HG02678 (cell line): Measurements from ENCODE around the gene RARRES2.
A peak's percentile ranks its signal among the peaks of the same experiment; 100 is the strongest.

Experiments
- ATAC-seq: cut with Tn5 transposase; IDR thresholded peaks from one replicate; pipeline ENCODE4 v1.9.1; 2021; ENCODE audit warnings: mild to moderate bottlenecking, moderate library complexity; ENCODE audit not compliant: unreplicated experiment

RARRES2 gene

GRCh38 chr7:150363370-150363769 is 21.9 kb upstream of the RARRES2 start:
- no peak for ATAC-seq

DNA sequence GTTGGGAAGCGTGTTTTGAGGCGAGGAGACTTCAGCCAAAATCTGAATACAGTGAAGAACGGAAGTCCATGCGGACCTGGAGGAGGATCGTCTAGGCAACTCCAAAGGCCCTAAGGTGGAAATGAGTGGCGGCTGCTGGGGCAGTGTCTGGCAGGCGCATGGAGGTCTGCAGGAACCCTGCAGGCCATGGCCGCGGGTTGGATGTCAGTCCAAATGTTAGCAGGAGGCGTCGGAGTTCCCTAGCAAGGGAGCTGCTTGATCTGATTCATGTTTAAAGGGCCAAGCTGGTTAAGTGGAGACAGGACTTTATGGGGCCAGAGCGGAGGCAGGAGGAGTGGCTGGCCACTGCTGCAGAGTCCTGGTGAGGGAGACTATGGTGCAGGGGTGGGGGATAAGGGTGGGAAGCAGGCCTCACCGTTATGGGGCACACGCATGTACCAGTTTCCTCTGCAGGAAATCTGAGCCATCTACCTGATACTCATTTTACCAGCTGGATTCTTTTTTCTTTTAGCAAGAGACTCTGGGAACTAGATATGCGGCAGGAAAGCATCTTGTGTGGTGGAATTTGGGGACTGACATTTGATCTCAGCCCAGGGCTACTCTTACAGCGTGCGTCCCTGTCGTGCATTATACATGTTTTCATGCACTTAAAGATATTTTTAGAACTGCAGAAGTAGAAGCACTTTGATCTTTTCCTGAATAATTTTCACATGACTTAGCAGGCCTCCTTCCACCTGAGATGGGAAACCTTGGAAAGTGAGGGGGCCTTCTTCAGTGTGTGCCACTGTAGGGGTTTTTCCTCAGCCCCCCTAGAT is 20.6 kb upstream of the RARRES2 start:
- ATAC-seq: no peak

DNA sequence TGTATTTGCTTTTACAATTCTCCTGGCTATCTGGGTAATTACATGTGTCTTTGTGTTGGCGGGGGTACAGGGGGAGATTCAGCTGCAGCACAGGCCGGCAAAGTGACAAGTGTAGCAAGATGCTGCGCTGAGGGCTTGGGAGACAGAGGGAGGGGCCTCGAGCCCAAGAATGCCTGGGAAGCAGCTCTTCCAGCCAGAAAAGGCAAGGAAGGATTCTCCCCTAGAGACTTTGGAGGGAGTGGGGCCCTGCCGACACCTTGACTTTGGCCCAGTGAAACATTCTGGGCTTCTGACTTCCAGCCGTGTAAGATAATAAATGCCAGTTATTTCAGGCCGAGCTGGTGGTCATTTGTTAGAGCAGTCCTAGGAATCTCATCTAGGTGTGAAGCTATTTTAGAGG is 20.0 kb upstream of the RARRES2 start:
- ATAC-seq: no peak

DNA sequence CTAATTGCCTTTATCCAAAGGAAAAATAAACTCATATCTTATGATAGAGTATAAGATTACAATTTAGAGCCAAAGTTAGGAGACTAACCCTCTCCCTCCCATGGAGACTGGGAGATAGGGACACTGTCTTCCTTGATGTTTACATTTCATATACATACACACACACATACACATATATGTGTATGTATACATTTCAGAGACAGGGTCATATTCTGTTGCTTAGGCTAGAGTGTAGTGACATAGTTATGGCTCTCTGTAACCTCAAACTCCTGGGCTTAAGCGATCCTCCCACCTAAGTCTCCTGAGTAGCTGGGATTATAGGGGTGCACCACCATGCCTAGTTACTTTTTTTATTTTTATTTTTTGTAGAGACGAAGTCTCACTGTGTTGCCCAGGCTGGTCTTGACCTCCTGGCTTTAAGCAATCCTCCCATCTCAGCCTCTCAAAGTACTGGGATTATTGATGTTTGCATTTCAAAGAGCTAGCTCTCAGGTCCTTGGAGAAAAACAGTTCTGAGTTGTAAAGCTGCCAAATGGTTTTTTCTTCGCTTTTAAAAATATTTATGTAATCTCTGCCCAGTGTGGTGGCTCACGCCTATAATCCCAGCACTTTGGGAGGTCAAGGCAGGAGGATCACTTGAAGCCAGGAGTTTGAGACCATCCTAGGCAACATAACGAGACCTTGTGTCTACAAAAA is 19.1 kb upstream of the RARRES2 start:
- no peak for ATAC-seq

DNA sequence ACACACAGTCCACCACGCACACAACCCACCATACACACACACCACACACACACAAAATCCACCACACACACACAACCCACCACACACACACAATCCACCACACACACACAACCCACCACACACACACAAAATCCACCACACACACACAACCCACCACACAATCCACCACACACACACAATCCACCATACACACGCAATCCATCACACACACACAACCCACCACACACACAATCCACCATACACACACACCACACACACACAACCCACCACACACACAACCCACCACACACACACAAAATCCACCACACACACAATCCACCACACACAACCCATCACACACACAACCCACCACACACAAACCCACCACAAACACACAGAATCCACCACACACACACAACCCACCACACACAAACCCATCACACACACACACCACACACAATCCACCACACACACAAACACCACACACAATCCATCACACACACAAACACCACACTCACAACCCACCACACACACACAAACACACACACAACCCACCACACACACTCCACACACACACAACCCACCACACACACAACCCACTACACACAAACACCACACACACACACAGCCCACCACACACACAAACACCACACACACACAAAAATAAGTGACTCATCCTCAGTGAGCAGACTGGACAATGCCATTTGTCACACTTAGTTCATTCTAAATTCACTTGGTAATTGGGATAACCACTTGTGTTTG is 18.4 kb upstream of the RARRES2 start:
- ATAC-seq: no peak

- no peak for ATAC-seq
Measured at GRCh38 chr7:150358988-150359621, 17.7 kb upstream of the RARRES2 start.

GRCh38 chr7:150358433-150358832 is 17.0 kb upstream of the RARRES2 start:
- ATAC-seq: no peak

DNA sequence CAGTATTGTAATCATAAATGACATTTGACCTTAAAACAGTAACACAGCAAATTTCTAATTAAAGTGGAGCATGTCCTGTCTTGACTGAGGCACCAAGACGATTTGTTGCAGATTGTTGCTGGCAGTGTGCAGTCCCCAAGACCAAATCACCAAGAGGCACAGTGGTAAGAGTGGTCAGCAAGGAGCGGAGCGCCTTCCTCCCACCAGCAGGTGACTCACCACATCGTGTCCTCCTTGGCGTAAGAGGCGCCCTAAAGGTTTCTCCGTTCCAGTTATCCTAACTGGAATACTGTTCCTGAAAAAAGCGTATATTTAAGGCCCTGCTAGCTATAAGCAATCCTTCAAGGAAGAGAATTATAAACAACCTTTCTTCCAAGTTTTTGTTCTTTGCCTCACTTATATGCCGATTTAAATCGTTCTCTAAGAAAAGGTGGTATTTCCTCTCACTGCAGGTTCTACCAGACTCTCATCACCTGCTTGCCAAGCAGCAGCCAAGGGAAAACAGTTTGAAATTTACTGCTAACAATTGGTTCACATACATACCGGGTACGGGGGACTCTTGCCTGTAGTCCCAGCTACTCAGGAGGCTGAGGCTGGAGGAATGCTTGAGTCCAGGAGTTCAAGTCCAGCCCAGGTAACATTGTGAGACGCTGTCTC is 16.5 kb upstream of the RARRES2 start:
- peak; percentile 25 for ATAC-seq

DNA sequence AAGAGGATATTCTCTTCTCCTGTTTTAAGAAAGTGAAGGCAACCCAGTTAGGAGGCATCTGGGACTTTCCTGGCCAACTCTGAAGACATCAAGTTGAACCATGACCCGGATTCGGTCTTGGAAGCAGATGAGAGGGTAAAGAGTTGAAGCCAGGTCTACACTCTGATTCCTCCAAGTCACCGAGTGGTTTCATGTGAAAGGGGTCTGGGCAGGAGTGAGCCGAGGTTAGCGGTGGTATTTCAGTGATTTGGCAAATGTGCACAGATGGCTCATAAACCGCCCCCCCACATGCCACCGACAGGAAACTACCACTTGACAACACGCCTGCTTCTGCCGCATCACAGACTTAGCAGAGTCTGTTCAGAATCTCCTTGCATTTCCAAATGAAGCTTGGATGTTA is 15.8 kb upstream of the RARRES2 start:
- peak; percentile 75 for ATAC-seq

DNA sequence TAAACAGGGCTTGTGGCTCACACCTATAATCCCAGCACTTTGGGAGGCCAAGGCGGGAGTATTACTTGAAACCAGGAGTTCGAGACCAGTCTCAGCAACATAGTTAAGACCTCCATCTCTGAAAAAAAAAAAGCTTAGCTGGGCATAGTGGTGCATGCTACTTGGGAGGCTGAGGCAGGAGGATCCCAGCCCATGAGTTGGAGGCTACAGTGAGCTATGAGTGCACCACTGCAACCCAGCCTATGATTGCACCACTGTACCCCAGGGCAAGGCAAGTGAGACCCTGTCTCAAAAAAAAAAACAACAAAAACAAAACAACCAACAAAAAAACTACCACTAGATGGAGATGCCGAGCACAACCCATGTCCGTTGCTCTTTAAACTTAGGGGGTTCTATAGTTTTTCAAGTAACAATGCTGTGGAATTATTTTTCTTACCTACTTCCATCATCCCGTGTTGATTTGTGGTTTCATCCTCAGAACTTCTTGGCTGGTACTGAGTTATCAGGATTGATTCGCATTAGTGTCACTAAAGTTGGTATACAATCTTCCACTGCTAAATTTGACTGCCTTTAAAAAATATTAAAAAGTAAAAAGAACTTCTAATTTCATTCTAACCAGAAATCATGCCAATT is 15.0 kb upstream of the RARRES2 start:
- ATAC-seq: no peak

DNA sequence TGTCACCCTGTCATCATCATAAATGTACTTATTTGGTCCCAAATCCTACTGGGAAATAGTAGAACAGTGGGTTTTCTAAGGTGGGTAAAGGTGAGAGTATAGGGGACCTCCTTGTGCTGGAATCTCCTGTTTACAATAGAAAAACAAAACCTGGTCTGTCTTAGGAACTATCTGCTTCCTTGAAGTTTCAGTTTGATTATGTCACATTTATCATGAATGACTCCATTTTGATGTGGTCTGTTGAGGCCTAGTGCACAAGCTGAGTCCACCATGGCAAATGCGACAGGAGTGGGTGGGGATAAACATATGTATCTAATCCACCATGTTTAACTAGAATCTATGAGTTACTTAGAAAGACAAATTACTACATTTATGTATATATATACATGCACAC is 14.2 kb upstream of the RARRES2 start:
- no peak for ATAC-seq

GRCh38 chr7:150351587-150352194 is 10.3 kb upstream of the RARRES2 start:
- no peak for ATAC-seq

GRCh38 chr7:150346922-150347321 is 5.5 kb upstream of the RARRES2 start:
- ATAC-seq: no peak

DNA sequence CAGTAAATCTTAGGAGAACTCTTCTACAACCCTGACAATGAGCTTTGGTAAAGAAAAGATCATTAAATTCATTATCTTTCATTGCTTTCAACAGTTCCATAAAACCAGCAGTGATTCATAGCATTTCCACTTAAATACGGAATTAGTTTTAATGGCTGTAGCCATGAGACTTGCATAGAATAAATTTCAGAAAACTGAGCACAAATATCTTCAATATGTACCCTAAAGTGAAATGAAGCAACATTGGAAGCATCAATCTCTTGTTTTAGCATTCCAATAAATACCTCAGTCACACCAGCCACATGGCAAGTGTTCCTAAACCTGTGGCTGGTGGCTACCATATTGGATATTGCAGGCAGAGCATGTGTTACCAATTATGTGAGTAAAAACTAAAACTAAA is 3.6 kb upstream of the RARRES2 start:
- no peak for ATAC-seq

DNA sequence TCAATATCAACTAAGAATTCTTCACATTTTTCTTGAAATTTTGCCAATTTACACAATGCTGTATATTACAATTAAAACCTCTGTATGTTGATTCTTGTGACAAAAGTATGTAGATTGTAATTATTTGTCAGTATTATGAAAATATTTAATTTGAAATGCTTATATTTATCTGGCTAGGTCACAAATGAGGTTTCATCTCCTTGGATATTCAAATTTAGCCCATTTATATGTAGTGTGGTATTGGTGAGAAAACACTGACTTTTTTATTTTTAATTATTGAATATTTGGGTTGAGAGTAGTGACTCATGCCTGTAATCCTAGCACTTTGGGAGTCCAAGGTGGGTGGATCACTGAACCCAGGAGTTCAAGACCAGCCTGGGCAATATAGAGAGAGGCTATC is 2.9 kb upstream of the RARRES2 start:
- ATAC-seq: no peak

DNA sequence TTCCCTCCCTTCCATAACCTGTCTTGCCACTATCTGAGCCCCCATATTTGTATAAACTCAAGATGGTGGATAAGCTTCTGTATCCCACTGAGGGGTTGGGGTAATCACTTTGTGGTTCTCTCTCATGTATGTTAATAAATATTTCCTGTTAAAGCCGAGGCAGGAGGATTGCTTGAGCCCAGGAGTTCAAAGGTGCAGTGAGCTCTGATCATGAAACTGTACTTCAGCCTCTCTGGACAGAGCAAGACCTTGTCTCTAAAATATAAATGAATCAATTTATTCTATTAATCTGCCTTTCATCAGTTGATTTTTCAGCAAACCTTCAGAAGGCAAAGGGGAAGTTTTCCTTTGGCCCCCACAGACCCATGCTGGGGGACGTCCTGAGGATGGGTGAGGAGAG is 1.8 kb upstream of the RARRES2 start:
- ATAC-seq: no peak

DNA sequence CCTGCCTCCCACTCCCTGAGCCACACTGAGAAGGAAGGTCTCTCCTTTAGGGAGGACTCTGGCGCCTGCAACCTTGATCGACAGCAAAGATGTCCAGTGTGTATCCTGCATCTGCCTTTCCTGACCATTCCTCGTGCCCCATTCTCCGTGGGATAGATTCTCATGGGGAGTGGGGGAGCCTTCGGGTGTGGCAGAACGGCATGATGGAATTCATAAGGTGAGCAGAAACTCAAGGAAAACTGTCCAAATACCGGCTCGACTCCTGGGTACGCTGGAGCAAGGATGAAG is 636 bp upstream of the RARRES2 start:
- no peak for ATAC-seq

DNA sequence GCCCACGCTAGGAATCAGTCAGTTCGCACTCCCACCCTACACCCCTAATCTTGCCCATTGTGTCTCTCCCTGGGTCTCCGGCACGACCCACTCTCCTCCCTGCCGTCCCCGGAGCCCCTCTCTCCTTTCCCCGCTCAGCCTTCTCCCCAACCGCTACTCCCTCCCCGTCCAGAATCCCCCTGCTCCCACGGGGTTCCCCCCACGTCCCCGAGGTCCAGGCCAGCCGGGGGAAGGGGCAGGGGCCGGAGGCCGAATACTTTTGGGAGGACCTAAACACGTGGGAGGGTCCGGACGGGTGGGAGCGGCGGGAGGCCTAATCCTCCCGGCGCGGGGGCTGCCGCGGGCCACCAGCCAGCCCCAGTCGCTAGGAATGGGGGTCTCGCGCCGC is 560 bp downstream of the RARRES2 start:
- no peak for ATAC-seq

DNA sequence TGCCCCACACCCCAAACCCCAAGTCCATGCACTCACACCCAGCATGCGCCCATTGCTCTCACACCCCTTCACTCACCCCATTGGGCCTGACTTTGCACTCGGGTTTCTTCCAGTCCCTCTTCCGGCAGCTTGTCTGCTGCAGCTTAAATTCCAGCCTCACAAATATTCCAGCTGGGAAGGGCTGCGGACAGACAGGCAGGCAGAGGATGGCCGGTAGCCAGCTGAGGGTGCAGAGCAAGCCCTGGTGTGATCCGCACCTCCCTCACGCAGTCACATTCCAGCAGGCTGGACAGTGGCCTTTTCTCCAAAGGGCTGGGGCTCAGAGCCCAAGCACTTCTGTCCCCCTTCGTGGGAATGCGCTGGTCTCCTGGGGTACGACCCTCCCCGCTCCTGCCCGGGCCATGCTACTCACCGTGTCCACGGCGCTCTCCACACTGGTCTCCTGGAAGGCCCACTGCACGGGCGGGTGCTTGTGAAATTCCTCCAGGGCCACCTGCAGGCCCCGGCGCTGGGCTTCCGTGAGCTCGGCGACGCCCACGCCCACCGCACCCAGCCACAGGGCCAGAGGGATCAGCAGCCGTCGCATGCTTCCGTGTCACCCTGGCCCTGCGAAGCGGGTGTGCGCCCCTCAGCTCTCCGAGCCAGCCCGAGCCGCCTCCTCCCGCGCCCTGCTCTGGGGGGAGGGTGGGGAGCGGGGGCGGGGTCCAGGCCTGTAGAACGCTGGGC is 1.2 kb downstream of the RARRES2 start:
- ATAC-seq: no peak

- ATAC-seq: no peak
Measured at GRCh38 chr7:150339409-150339809, 2.0 kb downstream of the RARRES2 start.
